KOPT-K1 (cell line): ENCODE data around the gene AUTS2.
"Not testable (repeated sequence)": the region's sequence is repeated elsewhere in the genome, so short reads cannot be mapped to it uniquely, and the experiment has no call there.

Experiments
- H3K27ac ChIP-seq: fragments of 200-600 bp; sonication (generic); 2 replicates; pipeline ENCODE4 v1.5.1; 2016; ENCODE audit warnings: antibody characterized with exemption, mild to moderate bottlenecking, low read depth, low read length; ENCODE audit not compliant: poor library complexity, severe bottlenecking
- H3K36me3 ChIP-seq: fragments of 200-600 bp; sonication (generic); 2 replicates; pipeline ENCODE4 v1.5.1; 2017; ENCODE audit warnings: antibody characterized with exemption, mild to moderate bottlenecking, low read length, moderate library complexity; ENCODE audit not compliant: insufficient read depth
- H3K9me3 ChIP-seq: fragments of 200-600 bp; sonication (generic); 2 replicates; pipeline ENCODE4 v1.5.1; 2017; ENCODE audit warnings: antibody characterized with exemption, low read length, mild to moderate bottlenecking; ENCODE audit not compliant: insufficient read depth, poor library complexity, severe bottlenecking

The AUTS2 gene

GRCh38 chr7:70721500-70721899 lies 1123.2 kb downstream of the AUTS2 start:
- H3K27ac ChIP-seq, result no peak overlapping the region
- no peaks in the 10 kb centered on the region for H3K9me3 ChIP-seq
- no peaks in the 10 kb centered on the region for H3K36me3 ChIP-seq

GRCh38 chr7:70723339-70723738 lies 1125.1 kb downstream of the AUTS2 start:
- Histone ChIP-seq H3K9me3 (no peaks in the 10 kb centered on the region), H3K27ac (no peak overlapping the region), H3K36me3 (no peaks in the 10 kb centered on the region)

- Histone ChIP-seq H3K9me3 (no peaks in the 10 kb centered on the region), H3K36me3 (no peaks in the 10 kb centered on the region), H3K27ac (no peak overlapping the region)
Measured at GRCh38 chr7:70725448-70725847, 1127.2 kb downstream of the AUTS2 start.

- no peaks in the 10 kb centered on the region for H3K36me3 ChIP-seq
- no peaks in the 10 kb centered on the region for H3K9me3 ChIP-seq
- no peak overlapping the region for H3K27ac ChIP-seq
Measured at GRCh38 chr7:70726294-70726693, 1128.0 kb downstream of the AUTS2 start.

- Histone ChIP-seq H3K27ac (no peak overlapping the region), H3K9me3 (no peaks in the 10 kb centered on the region), H3K36me3 (no peaks in the 10 kb centered on the region)
Measured at GRCh38 chr7:70726951-70727378, 1128.7 kb downstream of the AUTS2 start.

- Histone ChIP-seq H3K27ac (no peak overlapping the region), H3K9me3 (no peaks in the 10 kb centered on the region), H3K36me3 (no peaks in the 10 kb centered on the region)
Measured at GRCh38 chr7:70727861-70728260, 1129.6 kb downstream of the AUTS2 start.

GRCh38 chr7:70728872-70729552 lies 1130.7 kb downstream of the AUTS2 start:
- Histone ChIP-seq H3K36me3 (no peaks in the 10 kb centered on the region), H3K27ac (no peak overlapping the region), H3K9me3 (no peaks in the 10 kb centered on the region)

- H3K36me3 ChIP-seq, H3K9me3 ChIP-seq, H3K27ac ChIP-seq: not testable (repeated sequence)
Measured at GRCh38 chr7:70729553-70730157, 1131.4 kb downstream of the AUTS2 start.

GRCh38 chr7:70730451-70731110 lies 1132.3 kb downstream of the AUTS2 start:
- no peaks in the 10 kb centered on the region for H3K36me3 ChIP-seq
- H3K27ac ChIP-seq, result no peak overlapping the region
- H3K9me3 ChIP-seq, result no peaks in the 10 kb centered on the region

- Histone ChIP-seq H3K27ac (no peak overlapping the region), H3K36me3 (no peaks in the 10 kb centered on the region), H3K9me3 (no peaks in the 10 kb centered on the region)
Measured at GRCh38 chr7:70733090-70733489, 1134.8 kb downstream of the AUTS2 start.

- H3K9me3 ChIP-seq, result no peaks in the 10 kb centered on the region
- no peak overlapping the region for H3K27ac ChIP-seq
- no peaks in the 10 kb centered on the region for H3K36me3 ChIP-seq
Measured at GRCh38 chr7:70734411-70734810, 1136.1 kb downstream of the AUTS2 start.

- Histone ChIP-seq H3K36me3 (no peaks in the 10 kb centered on the region), H3K9me3 (no peaks in the 10 kb centered on the region), H3K27ac (no peak overlapping the region)
Measured at GRCh38 chr7:70735313-70735712, 1137.0 kb downstream of the AUTS2 start.

GRCh38 chr7:70736715-70737460 lies 1138.6 kb downstream of the AUTS2 start:
- Histone ChIP-seq H3K36me3 (no peaks in the 10 kb centered on the region), H3K9me3 (no peaks in the 10 kb centered on the region), H3K27ac (no peak overlapping the region)

GRCh38 chr7:70738151-70738885 lies 1140.0 kb downstream of the AUTS2 start:
- no peak overlapping the region for H3K27ac ChIP-seq
- no peaks in the 10 kb centered on the region for H3K9me3 ChIP-seq
- H3K36me3 ChIP-seq, result no peaks in the 10 kb centered on the region
